ENCODE results near the gene FBXL19. TPM values are rescaled to one million over a fixed set of nuclear protein-coding genes. Genes with fewer than 3 reads are reported as not detected.
A peak's percentile ranks its signal among the peaks of the same experiment; 100 is the strongest.

FBXL19 gene
- total RNA-seq, 1 donor from 2014 or later = 6.3 TPM

- H3K4me1 ChIP-seq = peaks cover 32% of the 10 kb centered on the region
- H3K4me3 ChIP-seq = peak overlapping the region; percentile 84
- intact Hi-C loops (cut with micrococcal nuclease) = no loop called here
- no peaks in the 10 kb centered on the region for H3K36me3 ChIP-seq
- H3K27me3 ChIP-seq (ENCODE audit: low read depth) = no peaks in the 10 kb centered on the region
- no peaks in the 10 kb centered on the region for H3K9me3 ChIP-seq (replicated peaks)
- no peak for DNase-seq
- peak overlapping the region; percentile 96 for H3K27ac ChIP-seq (replicated peaks)
- no peak for TF ChIP-seq CTCF (IDR thresholded peaks at IDR 0.05; ENCODE audit: borderline replicate concordance)
Observed at GRCh38 chr16:30921459-30921747, 2.0 kb upstream of the FBXL19 start.

- peak overlapping the region; percentile 84 for H3K4me3 ChIP-seq
Observed at GRCh38 chr16:30921748-30922419, 1.5 kb upstream of the FBXL19 start.

GRCh38 chr16:30922420-30922959 lies 882 bp upstream of the FBXL19 start:
- DNase-seq = peak; percentile 100
- H3K9me3 ChIP-seq (replicated peaks) = no peaks in the 10 kb centered on the region
- H3K27ac ChIP-seq (replicated peaks) = peak overlapping the region; percentile 96
- TF ChIP-seq CTCF (IDR thresholded peaks at IDR 0.05; ENCODE audit: borderline replicate concordance) = no peak
- no peaks in the 10 kb centered on the region for H3K27me3 ChIP-seq (ENCODE audit: low read depth)
- peak overlapping the region; percentile 84 for H3K4me3 ChIP-seq
- intact Hi-C loops (cut with micrococcal nuclease) = no loop called here
- H3K4me1 ChIP-seq = peaks cover 32% of the 10 kb centered on the region
- H3K36me3 ChIP-seq = no peaks in the 10 kb centered on the region

More at GRCh38 chr16:30921748-30922419, 1.5 kb upstream of the FBXL19 start:
- H3K27ac ChIP-seq (replicated peaks) = peak overlapping the region; percentile 96
- H3K27me3 ChIP-seq (ENCODE audit: low read depth) = no peaks in the 10 kb centered on the region
- H3K36me3 ChIP-seq = no peaks in the 10 kb centered on the region
- DNase-seq = peak; percentile 85
- peaks cover 32% of the 10 kb centered on the region for H3K4me1 ChIP-seq
- TF ChIP-seq CTCF (IDR thresholded peaks at IDR 0.05; ENCODE audit: borderline replicate concordance) = peak; percentile 91
- no peaks in the 10 kb centered on the region for H3K9me3 ChIP-seq (replicated peaks)
- intact Hi-C loops (cut with micrococcal nuclease) = no loop called here

GRCh38 chr16:30922960-30923535 lies 324 bp upstream of the FBXL19 start:
- peak; percentile 100 for DNase-seq
- Histone ChIP-seq H3K4me3 (peak overlapping the region; percentile 84), H3K27me3 (ENCODE audit: low read depth) (no peaks in the 10 kb centered on the region), H3K27ac (replicated peaks) (peak overlapping the region; percentile 96), H3K4me1 (peaks cover 32% of the 10 kb centered on the region), H3K9me3 (replicated peaks) (no peaks in the 10 kb centered on the region), H3K36me3 (no peaks in the 10 kb centered on the region)
- intact Hi-C loops (cut with micrococcal nuclease) = no loop called here
- no peak for TF ChIP-seq CTCF (IDR thresholded peaks at IDR 0.05; ENCODE audit: borderline replicate concordance)

GRCh38 chr16:30924076-30924912 lies 922 bp downstream of the FBXL19 start:
- Histone ChIP-seq H3K36me3 (no peaks in the 10 kb centered on the region), H3K4me3 (peak overlapping the region; percentile 84), H3K9me3 (replicated peaks) (no peaks in the 10 kb centered on the region), H3K27ac (replicated peaks) (peak overlapping the region; percentile 96), H3K27me3 (ENCODE audit: low read depth) (no peaks in the 10 kb centered on the region), H3K4me1 (peaks cover 32% of the 10 kb centered on the region)
- TF ChIP-seq CTCF (IDR thresholded peaks at IDR 0.05; ENCODE audit: borderline replicate concordance) = no peak
- no peak for DNase-seq
- intact Hi-C loops (cut with micrococcal nuclease) = no loop called here
